Measurements from ENCODE around the gene METTL6.

METTL6 gene

DNA sequence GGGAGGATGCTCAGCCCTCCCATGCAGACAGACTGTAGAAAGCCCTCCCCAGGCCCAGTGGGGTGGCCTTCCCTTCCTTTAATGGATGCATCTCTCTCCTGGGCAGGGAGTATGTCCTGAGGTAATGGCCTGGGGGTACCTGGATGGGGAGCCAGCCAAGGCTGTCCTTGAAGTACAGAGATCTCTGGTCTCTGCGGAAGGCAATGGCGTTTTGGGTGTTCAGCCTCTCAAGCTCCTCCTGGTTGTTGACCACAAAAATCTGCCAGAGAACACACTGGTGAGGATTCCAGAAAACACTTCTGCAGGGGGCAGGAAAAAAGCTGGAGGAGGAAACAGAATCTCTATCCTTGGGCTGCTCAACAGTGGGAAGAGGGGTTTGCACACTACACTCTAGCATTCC lies 29.0 kb upstream of the METTL6 start:
- in situ Hi-C loops (cut with MboI; ENCODE audit: low sequenced_read_pairs, unreplicated experiment): no loop called here
- no peak for DNase-seq (ENCODE audit: low spot score)
- TF ChIP-seq CTCF (IDR thresholded peaks at IDR 0.05; ENCODE audit: borderline replicate concordance, control extremely low read depth, extremely low read depth, insufficient read depth, missing control alignments): no peak

GRCh38 chr3:15455756-15456155 lies 28.4 kb upstream of the METTL6 start:
- no peak for DNase-seq (ENCODE audit: low spot score)
- no peak for TF ChIP-seq CTCF (IDR thresholded peaks at IDR 0.05; ENCODE audit: borderline replicate concordance, control extremely low read depth, extremely low read depth, insufficient read depth, missing control alignments)
- in situ Hi-C loops (cut with MboI; ENCODE audit: low sequenced_read_pairs, unreplicated experiment): no loop called here

DNA sequence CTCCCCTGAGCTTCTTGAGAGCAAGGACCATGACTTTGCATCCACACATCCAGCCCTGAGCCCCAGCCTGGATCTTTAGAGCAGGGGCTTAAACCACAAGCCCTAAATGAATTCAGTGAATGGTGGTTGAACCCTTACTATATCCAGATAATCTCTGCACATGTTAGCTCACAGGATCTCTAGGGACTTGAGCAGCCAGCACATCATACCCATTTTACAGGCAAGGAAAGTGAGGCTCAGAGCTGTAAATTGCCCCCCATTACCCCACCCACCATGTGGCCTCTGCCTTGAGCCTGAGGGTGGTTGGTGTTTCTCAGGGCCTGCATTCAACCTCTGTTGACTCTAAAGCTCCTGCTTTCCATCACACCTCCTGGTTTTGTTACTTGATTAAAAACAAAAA lies 27.6 kb upstream of the METTL6 start:
- no peak for DNase-seq (ENCODE audit: low spot score)
- no peak for TF ChIP-seq CTCF (IDR thresholded peaks at IDR 0.05; ENCODE audit: borderline replicate concordance, control extremely low read depth, extremely low read depth, insufficient read depth, missing control alignments)
- in situ Hi-C loops (cut with MboI; ENCODE audit: low sequenced_read_pairs, unreplicated experiment): no loop called here

DNA sequence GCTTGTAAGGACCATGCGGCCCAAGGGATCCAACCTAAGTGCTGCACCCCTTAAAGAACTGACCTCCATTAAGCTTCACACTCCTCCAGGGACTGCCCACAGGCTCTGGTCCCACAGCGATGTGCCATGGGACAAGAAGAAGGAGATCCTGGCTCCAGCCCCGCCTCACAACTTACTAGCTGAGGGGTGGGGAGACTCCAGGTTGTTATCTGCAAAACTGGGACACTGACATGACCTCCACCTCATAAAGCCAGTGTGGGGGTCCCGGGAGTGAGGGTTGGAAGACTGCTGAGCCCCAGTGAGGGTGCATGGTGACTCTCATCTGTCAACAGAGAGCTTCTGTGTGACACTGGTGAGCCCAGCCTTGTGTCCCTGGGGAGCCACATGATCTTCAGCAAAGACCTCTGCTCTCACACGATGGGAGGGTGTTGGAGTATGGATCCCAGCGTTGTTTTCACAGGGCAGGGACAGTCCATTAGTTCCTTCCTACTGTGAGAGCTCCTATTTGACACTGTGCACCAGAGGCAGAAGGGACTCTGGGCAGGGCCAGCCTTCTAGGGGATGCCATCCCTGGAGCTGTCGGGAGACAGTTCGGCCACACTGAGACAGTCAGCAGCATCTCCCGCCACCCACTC lies 26.8 kb upstream of the METTL6 start:
- DNase-seq (ENCODE audit: low spot score): no peak
- in situ Hi-C loops (cut with MboI; ENCODE audit: low sequenced_read_pairs, unreplicated experiment): no loop called here
- no peak for TF ChIP-seq CTCF (IDR thresholded peaks at IDR 0.05; ENCODE audit: borderline replicate concordance, control extremely low read depth, extremely low read depth, insufficient read depth, missing control alignments)

- no peak for TF ChIP-seq CTCF (IDR thresholded peaks at IDR 0.05; ENCODE audit: borderline replicate concordance, control extremely low read depth, extremely low read depth, insufficient read depth, missing control alignments)
- DNase-seq (ENCODE audit: low spot score): no peak
- in situ Hi-C loops (cut with MboI; ENCODE audit: low sequenced_read_pairs, unreplicated experiment): no loop called here
Measured at GRCh38 chr3:15453501-15453900, 26.2 kb upstream of the METTL6 start.

DNA sequence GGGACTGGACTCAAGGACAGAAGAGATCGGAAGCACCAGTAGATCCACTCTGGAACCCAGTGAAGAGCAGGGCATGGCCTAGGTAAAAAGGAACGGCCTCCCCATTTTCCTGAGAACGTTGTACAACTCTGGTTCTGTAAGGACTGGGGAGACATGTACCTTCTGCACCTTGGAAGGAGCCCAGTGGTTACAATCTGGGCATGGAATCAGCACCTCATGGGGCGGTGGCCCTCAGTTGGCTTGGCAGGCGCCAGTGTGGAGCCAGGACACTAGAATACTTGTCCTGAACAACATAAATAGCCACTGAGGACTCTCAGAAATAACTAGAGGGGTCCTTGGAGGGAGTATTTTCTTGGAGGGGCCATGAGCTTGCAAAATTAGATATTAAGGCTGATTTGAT lies 25.6 kb upstream of the METTL6 start:
- in situ Hi-C loops (cut with MboI; ENCODE audit: low sequenced_read_pairs, unreplicated experiment): no loop called here
- TF ChIP-seq CTCF (IDR thresholded peaks at IDR 0.05; ENCODE audit: borderline replicate concordance, control extremely low read depth, extremely low read depth, insufficient read depth, missing control alignments): no peak
- DNase-seq (ENCODE audit: low spot score): no peak
